HCT116 (cell line): ENCODE measurements around the gene CARMIL1. TPM values are rescaled to one million over a fixed set of nuclear protein-coding genes. Genes with fewer than 3 reads are reported as not detected.

ENCODE experiments used
- ATAC-seq: fragments of 200-7000 bp; cut with Tn5 transposase; 2 replicates; pipeline ENCODE4 v1.9.1; 2020; ENCODE audit warnings: mild to moderate bottlenecking, moderate library complexity
- BruUV-seq: library from RNA; stranded (reverse); fragments of 400-500 nt; replicated peaks from 2 replicates; lab custom pipeline; 2021; lab: Mats Ljungman, UMichigan
- CTCF ChIA-PET: fragments of 300-600 bp; sonication (Branson Sonifier 250); formaldehyde crosslinking; loops from one replicate; lab custom pipeline; 2021; ENCODE audit warnings: antibody characterized with exemption; lab: Charles Lee
- POLR2A ChIA-PET: fragments of 300-600, 350-600 bp; sonication (Branson Sonifier 250); formaldehyde crosslinking; loops from one replicate; lab custom pipeline; 2021; ENCODE audit warnings: antibody characterized with exemption; lab: Charles Lee
- RAD21 ChIA-PET, 2 experiments: fragments of 300-600 bp; sonication (Branson Sonifier 250); formaldehyde crosslinking; loops; one replicate each; lab custom pipeline; 2023; ENCODE audit warnings: low total read pairs in 2 of 2; ENCODE audit not compliant: uncharacterized antibody in 2 of 2, unreplicated experiment in 2 of 2, low non-redundant PET in 1 of 2; lab: Charles Lee
- DNase-seq: peaks from one replicate; pipeline ENCODE4 v3.0.0-alpha.2; 2010; ENCODE audit warnings: low read depth, low spot score
- H2AFZ ChIP-seq: fragments of 200-600 bp; shearing (Covaris generic), sonication (generic); 2 replicates; pipeline ENCODE4 v1.6.1; 2017; ENCODE audit warnings: low read depth, mixed run types, mixed read lengths, antibody characterized with exemption, low read length; ENCODE audit not compliant: poor library complexity, severe bottlenecking
- H3K27ac ChIP-seq: 2 replicates; pipeline ENCODE4 v1.5.1; 2012; ENCODE audit warnings: low read depth, low read length
- H3K27me3 ChIP-seq: fragments of 200-600 bp; sonication (generic); 2 replicates; pipeline ENCODE4 v1.6.1; 2016; ENCODE audit warnings: mixed run types, low read length, mixed read lengths; ENCODE audit not compliant: insufficient read depth
- H3K36me3 ChIP-seq, 2 experiments: fragments of 200-500 bp in 1 of 2; fragments of 200-600 bp in 1 of 2; sonication (Bioruptor generic) in 1 of 2; sonication (generic) in 1 of 2; 2 replicates each; pipeline versions ENCODE4 v1.5.1 to v1.6.1; 2014 to 2016; ENCODE audit warnings: low read length in 2 of 2, inconsistent platforms in 1 of 2, mixed read lengths in 1 of 2, mixed run types in 1 of 2; ENCODE audit not compliant: insufficient read depth in 2 of 2, control insufficient read depth in 1 of 2
- H3K4me1 ChIP-seq, 2 experiments: fragments of 200-600 bp in 1 of 2; sonication (generic) in 1 of 2; 2 replicates each; pipeline versions ENCODE4 v1.5.1 to v1.6.1; 2012 to 2017; ENCODE audit warnings: low read length in 2 of 2, inconsistent platforms in 1 of 2, mild to moderate bottlenecking in 1 of 2, mixed read lengths in 1 of 2, mixed run types in 1 of 2, moderate library complexity in 1 of 2; ENCODE audit not compliant: insufficient read depth in 2 of 2, control insufficient read depth in 1 of 2
- H3K4me2 ChIP-seq: fragments of 200-600 bp; sonication (generic); 2 replicates; pipeline ENCODE4 v1.6.1; 2017; ENCODE audit warnings: mixed run types, low read length, mixed read lengths
- H3K4me3 ChIP-seq, 2 experiments: fragments of 200-600 bp in 1 of 2; sonication (generic) in 1 of 2; replicated peaks in 1 of 2; 2 replicates each; pipeline ENCODE4 v1.5.1; 2011 to 2016; ENCODE audit warnings: low read length in 2 of 2, control low read depth in 1 of 2, low read depth in 1 of 2, mild to moderate bottlenecking in 1 of 2, mixed read lengths in 1 of 2, mixed run types in 1 of 2
- H3K79me2 ChIP-seq: fragments of 200-600 bp; sonication (generic); 2 replicates; pipeline ENCODE4 v1.6.1; 2017; ENCODE audit warnings: mild to moderate bottlenecking, mixed run types, low read length, moderate library complexity, mixed read lengths; ENCODE audit not compliant: insufficient read depth
- H3K9ac ChIP-seq: fragments of 200-600 bp; sonication (generic); 2 replicates; pipeline ENCODE4 v1.6.1; 2016; ENCODE audit warnings: low read length, mixed read lengths
- H3K9me2 ChIP-seq: fragments of 200-600 bp; sonication (generic), shearing (Covaris generic); 2 replicates; pipeline ENCODE4 v1.6.1; 2017; ENCODE audit warnings: mixed run types, mild to moderate bottlenecking, moderate library complexity; ENCODE audit not compliant: insufficient read depth
- H3K9me3 ChIP-seq, 2 experiments: fragments of 200-500 bp in 1 of 2; fragments of 200-600 bp in 1 of 2; sonication (Bioruptor generic) in 1 of 2; sonication (generic) in 1 of 2; 2 replicates each; pipeline ENCODE4 v1.6.1; 2014 to 2017; ENCODE audit warnings: low read length in 2 of 2, mixed read lengths in 2 of 2, inconsistent platforms in 1 of 2, low read depth in 1 of 2, mild to moderate bottlenecking in 1 of 2, mixed run types in 1 of 2, moderate library complexity in 1 of 2; ENCODE audit not compliant: control insufficient read depth in 1 of 2, insufficient read depth in 1 of 2
- H4K20me1 ChIP-seq: fragments of 200-600 bp; sonication (generic), shearing (Covaris generic); 2 replicates; pipeline ENCODE4 v1.6.1; 2017; ENCODE audit warnings: mixed run types, mild to moderate bottlenecking, moderate library complexity; ENCODE audit not compliant: insufficient read depth
- CBX3 ChIP-seq: IDR thresholded peaks from 2 replicates; pipeline ENCODE4 v1.6.1; 2012; ENCODE audit warnings: low read depth
- EGR1 ChIP-seq: IDR thresholded peaks from 2 replicates; pipeline ENCODE4 v1.6.1; 2012; ENCODE audit warnings: low read depth
- ELF1 ChIP-seq: IDR thresholded peaks from 2 replicates; pipeline ENCODE4 v1.6.1; 2012; ENCODE audit warnings: low read depth, borderline replicate concordance
- EZH2 ChIP-seq: fragments of 200-600 bp; sonication (generic); IDR thresholded peaks from 2 replicates; pipeline ENCODE4 v1.6.1; 2017; ENCODE audit warnings: antibody characterized with exemption, mixed run types
- EZH2phosphoT487 ChIP-seq: fragments of 200-600 bp; IDR thresholded peaks from 2 replicates; pipeline ENCODE4 v1.6.1; 2018; ENCODE audit warnings: antibody characterized with exemption, borderline replicate concordance
- FOSL1 ChIP-seq: IDR thresholded peaks from 2 replicates; pipeline ENCODE4 v1.6.1; 2012; ENCODE audit warnings: low read depth
- POLR2A ChIP-seq: IDR thresholded peaks from 2 replicates; pipeline ENCODE4 v1.7.0; 2011; ENCODE audit warnings: borderline replicate concordance; ENCODE audit not compliant: insufficient read depth, insufficient read length; ENCODE audit errors: extremely low read depth
- POLR2AphosphoS5 ChIP-seq: IDR thresholded peaks from 2 replicates; pipeline ENCODE4 v1.6.1; 2011; ENCODE audit warnings: mild to moderate bottlenecking, low read depth, low read length, moderate library complexity
- RAD21 ChIP-seq: IDR thresholded peaks from 2 replicates; pipeline ENCODE4 v1.6.1; 2012; ENCODE audit warnings: low read depth, mild to moderate bottlenecking
- SIN3A ChIP-seq: IDR thresholded peaks from 2 replicates; pipeline ENCODE4 v1.6.1; 2012; ENCODE audit warnings: low read depth
- SP1 ChIP-seq: IDR thresholded peaks from 2 replicates; pipeline ENCODE4 v1.6.1; 2012; ENCODE audit warnings: low read depth
- YY1 ChIP-seq: IDR thresholded peaks from 2 replicates; pipeline ENCODE4 v1.6.1; 2011; ENCODE audit warnings: low read length, low read depth, moderate library complexity, mild to moderate bottlenecking; ENCODE audit not compliant: insufficient replicate concordance; ENCODE audit errors: extremely low read depth
- ZNF274 ChIP-seq: fragments of 200-500 bp; sonication (Bioruptor generic); IDR thresholded peaks from 2 replicates; pipeline ENCODE4 v1.6.1; 2014; ENCODE audit warnings: mild to moderate bottlenecking, low read depth, low read length, inconsistent platforms
- intact Hi-C: fragments of 100-400 bp; cut with micrococcal nuclease; formaldehyde crosslinking; loops from 2 replicates; pipeline ENCODE4 v1.10.0; 2022
- total RNA-seq: library from RNA; stranded (reverse); gene quantifications from one replicate; pipeline ENCODE4 v1.2.1, GENCODE V29; 2021; ENCODE audit not compliant: unreplicated experiment
- TF ChIP-seq, protein P1 (sequence below), 3 experiments: fragments of 200-600 bp in 1 of 3; sonication (generic) in 1 of 3; IDR thresholded peaks in 2 of 3; conservative IDR thresholded peaks in 1 of 3; 2 replicates each; pipeline ENCODE4 v1.5.1; 2012 to 2017; ENCODE audit warnings: low read depth in 2 of 3, low read length in 2 of 3, antibody characterized with exemption in 1 of 3, borderline replicate concordance in 1 of 3, control low read depth in 1 of 3, mild to moderate bottlenecking in 1 of 3, mixed read lengths in 1 of 3, mixed run types in 1 of 3, moderate library complexity in 1 of 3; ENCODE audit not compliant: insufficient read depth in 1 of 3
- TF ChIP-seq, protein P2 (sequence below): IDR thresholded peaks from 2 replicates; pipeline ENCODE4 v1.6.1; 2012
- TF ChIP-seq, protein P3 (sequence below): IDR thresholded peaks from 2 replicates; pipeline ENCODE4 v1.6.1; 2011; ENCODE audit warnings: mild to moderate bottlenecking, low read length, moderate library complexity; ENCODE audit not compliant: insufficient replicate concordance; ENCODE audit errors: extremely low read depth

The CARMIL1 gene
- total RNA-seq, 1 experiment from 2014 or later, result 21.7 TPM

DNA sequence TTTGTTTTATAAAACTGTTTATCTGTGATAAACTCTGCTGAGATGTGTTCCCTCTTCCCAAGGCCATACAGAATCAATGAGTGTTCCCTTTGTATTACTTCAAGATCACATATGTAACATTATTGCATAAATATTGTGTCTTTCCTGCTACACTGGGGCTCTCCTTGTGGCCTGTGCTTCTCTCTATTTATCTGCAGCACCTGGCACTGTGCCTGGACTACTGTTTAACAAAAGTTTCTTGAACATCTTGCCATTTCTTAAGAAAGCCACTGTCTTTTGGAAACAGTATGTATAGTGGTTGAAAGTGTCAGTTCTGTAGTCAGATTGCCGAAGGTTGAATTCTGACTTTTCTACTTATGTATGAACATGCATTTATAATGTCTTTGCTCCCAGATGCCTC is 203.8 kb downstream of the CARMIL1 start:
- CTCF ChIA-PET, result no interaction called here
- no peaks in the 10 kb centered on the region for H3K27me3 ChIP-seq
- no peaks in the 10 kb centered on the region for H3K79me2 ChIP-seq
- TF ChIP-seq RAD21 (no peak), ZNF274 (no peak), EGR1 (no peak)
- TF ChIP-seq, protein P1, sequence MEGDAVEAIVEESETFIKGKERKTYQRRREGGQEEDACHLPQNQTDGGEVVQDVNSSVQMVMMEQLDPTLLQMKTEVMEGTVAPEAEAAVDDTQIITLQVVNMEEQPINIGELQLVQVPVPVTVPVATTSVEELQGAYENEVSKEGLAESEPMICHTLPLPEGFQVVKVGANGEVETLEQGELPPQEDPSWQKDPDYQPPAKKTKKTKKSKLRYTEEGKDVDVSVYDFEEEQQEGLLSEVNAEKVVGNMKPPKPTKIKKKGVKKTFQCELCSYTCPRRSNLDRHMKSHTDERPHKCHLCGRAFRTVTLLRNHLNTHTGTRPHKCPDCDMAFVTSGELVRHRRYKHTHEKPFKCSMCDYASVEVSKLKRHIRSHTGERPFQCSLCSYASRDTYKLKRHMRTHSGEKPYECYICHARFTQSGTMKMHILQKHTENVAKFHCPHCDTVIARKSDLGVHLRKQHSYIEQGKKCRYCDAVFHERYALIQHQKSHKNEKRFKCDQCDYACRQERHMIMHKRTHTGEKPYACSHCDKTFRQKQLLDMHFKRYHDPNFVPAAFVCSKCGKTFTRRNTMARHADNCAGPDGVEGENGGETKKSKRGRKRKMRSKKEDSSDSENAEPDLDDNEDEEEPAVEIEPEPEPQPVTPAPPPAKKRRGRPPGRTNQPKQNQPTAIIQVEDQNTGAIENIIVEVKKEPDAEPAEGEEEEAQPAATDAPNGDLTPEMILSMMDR (IDR thresholded peaks at IDR 0.05 in 2 of 3, conservative IDR thresholded peaks at IDR 0.05 in 1 of 3; ENCODE audit: borderline replicate concordance in 1 of 3, insufficient read depth in 1 of 3, low read depth in 2 of 3, low read length in 2 of 3), result no peak
- TF ChIP-seq, protein P2, sequence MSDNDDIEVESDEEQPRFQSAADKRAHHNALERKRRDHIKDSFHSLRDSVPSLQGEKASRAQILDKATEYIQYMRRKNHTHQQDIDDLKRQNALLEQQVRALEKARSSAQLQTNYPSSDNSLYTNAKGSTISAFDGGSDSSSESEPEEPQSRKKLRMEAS, result no peak
- TF ChIP-seq, all 23 proteins: peak for 0
- DNase-seq (no peak), ATAC-seq (no peak)
- H3K4me3 ChIP-seq, result no peak overlapping the region
- H3K4me2 ChIP-seq, result no peak overlapping the region
- H3K4me1 ChIP-seq, result peaks cover 0 to 3% of the 10 kb centered on the region in 2 experiments; a peak in 1 of 4 replicates
- ChIA-PET RAD21 (no interaction called here), POLR2A (no interaction called here)
- no peaks in the 10 kb centered on the region for H3K36me3 ChIP-seq
- BruUV-seq, result no TSS peak
- H3K27ac ChIP-seq, result no peak overlapping the region
- H4K20me1 ChIP-seq, result no peaks in the 10 kb centered on the region
- no peak overlapping the region for H2AFZ ChIP-seq
- H3K9ac ChIP-seq, result no peak overlapping the region
- intact Hi-C loops, result no loop called here
- no peaks in the 10 kb centered on the region for H3K9me3 ChIP-seq
- H3K9me2 ChIP-seq, result peaks cover 3% of the 10 kb centered on the region; the same call in 1 of the 2 replicates

DNA sequence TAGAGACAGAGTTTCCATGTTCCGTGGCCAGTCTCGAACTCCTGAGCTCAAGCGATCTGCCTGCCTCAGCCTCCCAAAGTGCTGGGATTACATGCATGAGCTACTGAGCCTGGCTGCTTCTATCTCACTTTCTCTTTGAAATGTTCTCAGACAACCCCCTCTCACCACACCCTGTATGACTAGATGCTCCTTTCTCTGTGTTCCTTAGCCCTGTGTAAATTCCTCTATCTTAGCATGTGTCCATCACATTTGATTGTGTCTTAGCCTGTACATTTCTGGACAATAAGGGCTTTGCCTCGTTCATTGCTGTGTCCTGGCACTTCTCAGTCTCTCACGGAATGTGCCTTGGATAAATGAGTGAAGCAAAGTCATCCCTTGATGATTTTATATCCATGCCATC is 204.8 kb downstream of the CARMIL1 start:
- Histone ChIP-seq H3K27me3 (no peaks in the 10 kb centered on the region), H3K9me2 (peaks cover 3% of the 10 kb centered on the region; the same call in 1 of the 2 replicates), H4K20me1 (no peaks in the 10 kb centered on the region), H3K4me2 (no peak overlapping the region), H3K36me3 (no peaks in the 10 kb centered on the region), H3K9me3 (no peaks in the 10 kb centered on the region), H3K4me3 (no peak overlapping the region), H3K4me1 (peaks cover 0 to 8% of the 10 kb centered on the region in 2 experiments; a peak in 1 of 4 replicates), H3K27ac (no peak overlapping the region), H3K9ac (no peak overlapping the region), H3K79me2 (no peaks in the 10 kb centered on the region), H2AFZ (no peak overlapping the region)
- ChIA-PET POLR2A (no interaction called here), RAD21 (no interaction called here), CTCF (no interaction called here)
- TF ChIP-seq EZH2 (no peak), ZNF274 (no peak), YY1 (no peak), FOSL1 (no peak), RAD21 (no peak), ELF1 (no peak), CBX3 (no peak), SIN3A (no peak), SP1 (no peak), POLR2A (no peak), EZH2phosphoT487 (no peak), POLR2AphosphoS5 (no peak)
- TF ChIP-seq, protein P3, sequence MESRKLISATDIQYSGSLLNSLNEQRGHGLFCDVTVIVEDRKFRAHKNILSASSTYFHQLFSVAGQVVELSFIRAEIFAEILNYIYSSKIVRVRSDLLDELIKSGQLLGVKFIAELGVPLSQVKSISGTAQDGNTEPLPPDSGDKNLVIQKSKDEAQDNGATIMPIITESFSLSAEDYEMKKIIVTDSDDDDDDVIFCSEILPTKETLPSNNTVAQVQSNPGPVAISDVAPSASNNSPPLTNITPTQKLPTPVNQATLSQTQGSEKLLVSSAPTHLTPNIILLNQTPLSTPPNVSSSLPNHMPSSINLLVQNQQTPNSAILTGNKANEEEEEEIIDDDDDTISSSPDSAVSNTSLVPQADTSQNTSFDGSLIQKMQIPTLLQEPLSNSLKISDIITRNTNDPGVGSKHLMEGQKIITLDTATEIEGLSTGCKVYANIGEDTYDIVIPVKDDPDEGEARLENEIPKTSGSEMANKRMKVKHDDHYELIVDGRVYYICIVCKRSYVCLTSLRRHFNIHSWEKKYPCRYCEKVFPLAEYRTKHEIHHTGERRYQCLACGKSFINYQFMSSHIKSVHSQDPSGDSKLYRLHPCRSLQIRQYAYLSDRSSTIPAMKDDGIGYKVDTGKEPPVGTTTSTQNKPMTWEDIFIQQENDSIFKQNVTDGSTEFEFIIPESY, result no peak
- TF ChIP-seq, protein P2, result no peak
- BruUV-seq, result no TSS peak
- intact Hi-C loops, result no loop called here
- no peak for ATAC-seq
- DNase-seq, result no peak
